Cardiac fibroblast (primary cell): ENCODE measurements around the gene CAMK2G.

Experiments
- DNase-seq, 2 donors: peaks; one replicate each; pipeline versions ENCODE4 v3.0.0 to v3.0.0-alpha.2; 2010; ENCODE audit warnings: low read depth in 2 of 2
- H3K4me3 ChIP-seq, 2 donors: replicated peaks in 1 of 2; 1 replicate in 1 of 2; 2 replicates in 1 of 2; pipeline ENCODE4 v1.5.1; 2011; ENCODE audit warnings: low read depth in 2 of 2, low read length in 2 of 2, mild to moderate bottlenecking in 2 of 2, moderate library complexity in 1 of 2
- TF ChIP-seq, protein P1 (sequence below): IDR thresholded peaks from one replicate; pipeline ENCODE4 v1.5.1; 2011; ENCODE audit warnings: low read depth, mild to moderate bottlenecking, low read length, inconsistent platforms

Gene CAMK2G

DNA sequence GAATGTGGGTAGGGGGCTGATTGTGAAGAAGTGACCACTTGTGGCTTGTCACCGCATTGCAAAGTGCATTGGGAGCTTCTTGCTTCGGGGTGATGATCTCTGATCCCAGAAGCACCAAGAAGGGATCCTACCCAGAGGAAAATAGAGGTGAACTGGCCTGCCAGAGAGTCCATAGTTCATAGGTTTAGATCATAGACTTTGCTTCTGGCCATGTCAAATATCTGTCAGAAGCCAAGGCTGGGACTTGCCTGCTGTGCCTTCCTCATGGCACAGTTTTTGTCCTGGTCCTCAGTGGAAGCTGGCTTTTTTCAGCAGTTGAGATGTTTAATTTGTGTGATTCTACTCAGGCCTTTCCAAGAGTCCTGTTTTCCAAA lies 87.9 kb downstream of the CAMK2G start:
- no peak for DNase-seq
- TF ChIP-seq, protein P1, sequence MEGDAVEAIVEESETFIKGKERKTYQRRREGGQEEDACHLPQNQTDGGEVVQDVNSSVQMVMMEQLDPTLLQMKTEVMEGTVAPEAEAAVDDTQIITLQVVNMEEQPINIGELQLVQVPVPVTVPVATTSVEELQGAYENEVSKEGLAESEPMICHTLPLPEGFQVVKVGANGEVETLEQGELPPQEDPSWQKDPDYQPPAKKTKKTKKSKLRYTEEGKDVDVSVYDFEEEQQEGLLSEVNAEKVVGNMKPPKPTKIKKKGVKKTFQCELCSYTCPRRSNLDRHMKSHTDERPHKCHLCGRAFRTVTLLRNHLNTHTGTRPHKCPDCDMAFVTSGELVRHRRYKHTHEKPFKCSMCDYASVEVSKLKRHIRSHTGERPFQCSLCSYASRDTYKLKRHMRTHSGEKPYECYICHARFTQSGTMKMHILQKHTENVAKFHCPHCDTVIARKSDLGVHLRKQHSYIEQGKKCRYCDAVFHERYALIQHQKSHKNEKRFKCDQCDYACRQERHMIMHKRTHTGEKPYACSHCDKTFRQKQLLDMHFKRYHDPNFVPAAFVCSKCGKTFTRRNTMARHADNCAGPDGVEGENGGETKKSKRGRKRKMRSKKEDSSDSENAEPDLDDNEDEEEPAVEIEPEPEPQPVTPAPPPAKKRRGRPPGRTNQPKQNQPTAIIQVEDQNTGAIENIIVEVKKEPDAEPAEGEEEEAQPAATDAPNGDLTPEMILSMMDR = no peak
- peak overlapping the region; percentile 73 to 97 for H3K4me3 ChIP-seq

DNA sequence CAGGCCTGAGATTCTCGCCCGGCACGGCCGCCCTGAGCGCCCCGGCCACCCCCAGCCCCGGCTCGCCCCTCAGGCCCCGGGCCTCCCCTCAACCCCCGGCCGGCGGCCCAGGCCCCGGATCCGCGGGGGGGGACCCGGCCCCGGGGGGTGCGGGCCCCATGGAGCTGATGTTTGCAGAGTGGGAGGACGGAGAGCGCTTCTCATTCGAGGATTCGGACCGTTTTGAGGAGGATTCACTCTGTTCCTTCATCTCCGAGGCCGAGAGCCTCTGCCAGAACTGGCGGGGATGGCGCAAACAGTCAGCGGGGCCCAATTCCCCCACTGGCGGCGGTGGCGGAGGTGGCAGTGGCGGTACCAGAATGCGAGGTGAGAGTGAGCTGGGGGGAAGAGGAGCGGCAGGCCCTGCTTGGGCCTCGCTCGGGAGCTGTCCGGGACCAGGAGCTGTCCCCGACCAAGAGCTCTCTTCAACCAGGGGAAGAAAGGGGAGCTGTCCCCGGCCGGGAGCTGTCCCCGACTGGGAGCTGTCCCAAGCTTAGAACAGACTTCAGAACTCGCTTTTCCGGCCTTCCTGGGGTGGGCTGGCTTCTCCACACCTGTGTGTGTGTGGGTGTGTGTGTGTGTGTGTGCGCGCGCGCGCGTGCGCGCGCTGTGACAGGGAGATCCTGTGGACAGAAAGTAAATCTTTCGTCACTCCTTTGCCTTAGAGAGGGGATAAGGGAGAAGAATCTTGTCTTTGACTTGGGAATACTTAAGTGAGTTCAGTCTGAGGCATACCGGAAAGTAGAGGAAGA lies 88.4 kb downstream of the CAMK2G start:
- DNase-seq = peak; percentile 48 to 49
- H3K4me3 ChIP-seq = peak overlapping the region; percentile 73 to 97
- TF ChIP-seq, protein P1 = no peak

GRCh38 chr10:73785211-73785720 lies 89.1 kb downstream of the CAMK2G start, which contains the start of gene ZSWIM8:
Gene ZSWIM8, plus strand, starts transcription at chr10:73785606. Its CDS starts 273 bp downstream, at chr10:73785879.
- peak within 1 kb of the TSS; percentile 73 to 97 for H3K4me3 ChIP-seq
- TF ChIP-seq, protein P1 = no peak
- DNase-seq = peak; percentile 97 to 98

DNA sequence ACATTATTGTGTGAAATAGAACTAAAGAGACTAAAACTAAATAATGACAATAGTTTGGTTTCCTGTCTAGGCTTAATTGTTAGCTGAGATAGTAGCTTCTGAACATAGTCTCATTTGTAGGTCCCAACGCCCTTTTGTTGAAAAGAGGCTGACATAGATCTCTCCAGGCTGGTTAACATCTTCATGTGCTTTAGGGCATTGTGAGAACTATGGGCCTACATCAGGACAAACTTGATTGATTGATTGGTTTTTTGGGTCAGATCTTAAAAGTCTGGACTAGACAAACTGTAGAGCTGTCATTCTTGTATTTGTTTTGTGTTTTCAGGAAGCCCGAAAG lies 91.6 kb downstream of the CAMK2G start:
- peak overlapping the region; percentile 89 to 95 for H3K4me3 ChIP-seq
- TF ChIP-seq, protein P1 = no peak
- no peak for DNase-seq

- peak within 1 kb of the TSS; percentile 89 to 95 for H3K4me3 ChIP-seq
- TF ChIP-seq, protein P1 = no peak
- peak; percentile 86 to 90 for DNase-seq
Observed at GRCh38 chr10:73781879-73782748, 92.2 kb downstream of the CAMK2G start, which contains the start of gene CHCHD1. Gene CHCHD1, plus strand, starts transcription at chr10:73782048. Its CDS starts 28 bp downstream, at chr10:73782076.

DNA sequence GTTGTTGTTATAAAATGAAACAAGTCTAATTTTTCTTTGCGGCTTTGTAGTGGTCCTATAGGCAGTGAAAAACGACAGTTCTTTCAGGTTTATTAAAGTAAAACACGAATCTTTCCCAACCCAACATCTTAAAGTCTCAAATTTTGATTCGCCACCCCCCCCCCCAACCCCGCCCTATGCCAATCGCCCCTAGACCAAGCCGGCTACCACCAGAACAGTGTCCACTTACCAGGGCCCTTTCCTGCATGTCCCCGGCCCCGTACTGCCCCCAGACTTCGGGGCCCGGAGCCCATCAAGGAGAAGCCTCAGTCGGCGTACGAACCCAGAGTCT lies 92.8 kb downstream of the CAMK2G start:
- DNase-seq = no peak
- TF ChIP-seq, protein P1 = no peak
- H3K4me3 ChIP-seq = peak overlapping the region; percentile 89 to 95
